Measurements from ENCODE around the gene ST3GAL2.
A peak's percentile ranks its signal among the peaks of the same experiment; 100 is the strongest.

ST3GAL2 gene

DNA sequence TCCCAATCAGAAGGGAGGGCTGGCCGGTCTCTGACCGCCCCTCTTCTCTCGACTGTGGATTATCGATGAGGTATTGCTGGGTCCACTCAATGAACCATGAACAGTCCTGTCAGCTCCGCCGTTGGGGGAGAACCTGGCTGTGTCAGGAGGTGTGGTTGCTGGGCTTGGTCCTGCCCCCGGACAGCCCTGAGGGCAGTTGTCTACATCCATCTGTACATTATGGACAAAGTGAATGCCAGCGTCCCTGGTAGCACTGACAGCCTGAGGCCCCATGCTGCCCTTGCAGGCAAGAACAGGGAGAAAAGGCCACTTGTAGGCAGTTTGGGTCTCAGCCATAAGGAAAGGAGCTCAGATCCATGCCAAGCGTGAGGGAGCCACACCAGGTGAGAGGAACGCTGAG lies 38.9 kb downstream of the ST3GAL2 start:
- H3K4me3 ChIP-seq (ENCODE audit: control insufficient read depth, low read depth, low read length) = no peak overlapping the region
- TF ChIP-seq, protein P1, sequence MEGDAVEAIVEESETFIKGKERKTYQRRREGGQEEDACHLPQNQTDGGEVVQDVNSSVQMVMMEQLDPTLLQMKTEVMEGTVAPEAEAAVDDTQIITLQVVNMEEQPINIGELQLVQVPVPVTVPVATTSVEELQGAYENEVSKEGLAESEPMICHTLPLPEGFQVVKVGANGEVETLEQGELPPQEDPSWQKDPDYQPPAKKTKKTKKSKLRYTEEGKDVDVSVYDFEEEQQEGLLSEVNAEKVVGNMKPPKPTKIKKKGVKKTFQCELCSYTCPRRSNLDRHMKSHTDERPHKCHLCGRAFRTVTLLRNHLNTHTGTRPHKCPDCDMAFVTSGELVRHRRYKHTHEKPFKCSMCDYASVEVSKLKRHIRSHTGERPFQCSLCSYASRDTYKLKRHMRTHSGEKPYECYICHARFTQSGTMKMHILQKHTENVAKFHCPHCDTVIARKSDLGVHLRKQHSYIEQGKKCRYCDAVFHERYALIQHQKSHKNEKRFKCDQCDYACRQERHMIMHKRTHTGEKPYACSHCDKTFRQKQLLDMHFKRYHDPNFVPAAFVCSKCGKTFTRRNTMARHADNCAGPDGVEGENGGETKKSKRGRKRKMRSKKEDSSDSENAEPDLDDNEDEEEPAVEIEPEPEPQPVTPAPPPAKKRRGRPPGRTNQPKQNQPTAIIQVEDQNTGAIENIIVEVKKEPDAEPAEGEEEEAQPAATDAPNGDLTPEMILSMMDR (conservative IDR thresholded peaks at IDR 0.05; ENCODE audit: control insufficient read depth, insufficient read depth, low read depth, low read length) = no peak
- no peak for DNase-seq (ENCODE audit: low read depth)

DNA sequence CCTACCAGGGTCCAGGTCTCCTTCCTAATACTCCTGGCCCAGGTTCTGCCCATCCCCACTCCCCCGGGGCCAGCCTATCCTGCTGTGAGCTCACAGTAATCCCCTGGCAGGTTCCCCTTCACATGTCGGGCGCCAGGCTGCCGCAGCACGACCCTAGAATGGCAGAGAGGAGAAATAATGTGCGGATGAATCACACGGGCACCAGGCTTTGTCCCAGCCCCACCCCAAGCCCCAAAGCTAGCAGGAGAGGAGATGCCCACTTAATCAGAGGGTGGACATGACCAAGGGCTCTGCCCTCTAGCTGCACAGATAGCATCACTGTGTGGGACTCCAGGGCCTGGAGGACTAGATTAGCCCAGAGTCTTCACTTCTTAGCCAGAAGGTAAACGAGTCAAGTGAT lies 39.5 kb downstream of the ST3GAL2 start:
- TF ChIP-seq, protein P1 (conservative IDR thresholded peaks at IDR 0.05; ENCODE audit: control insufficient read depth, insufficient read depth, low read depth, low read length) = no peak
- no peak overlapping the region for H3K4me3 ChIP-seq (ENCODE audit: control insufficient read depth, low read depth, low read length)
- DNase-seq (ENCODE audit: low read depth) = no peak

DNA sequence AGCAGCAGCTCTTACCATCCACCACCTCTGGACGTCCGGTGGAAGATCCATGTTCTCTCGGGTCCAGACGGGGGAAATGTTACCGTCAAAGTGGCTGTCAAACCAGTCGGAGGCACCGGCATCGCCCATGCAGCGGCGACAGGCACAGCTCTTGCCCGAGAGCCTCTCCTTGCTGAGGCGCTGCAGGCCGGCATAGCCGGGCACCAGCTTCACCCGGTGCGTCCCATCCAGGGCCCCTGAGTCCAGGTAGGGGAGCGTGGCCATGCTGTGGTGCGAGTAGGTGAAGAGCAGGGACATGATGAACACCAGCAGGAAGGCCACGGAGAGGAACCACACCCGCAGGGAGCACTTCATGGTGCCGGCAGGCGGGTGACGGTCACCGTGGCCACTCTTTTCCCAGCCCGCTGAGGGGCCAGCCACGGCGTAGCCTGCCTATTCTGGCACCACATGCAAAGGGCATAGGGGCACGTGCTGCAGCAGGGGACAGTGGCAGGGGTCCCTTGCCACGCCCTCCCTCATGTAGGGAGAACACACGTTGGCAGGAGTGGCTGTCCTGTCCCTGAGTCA lies 40.6 kb downstream of the ST3GAL2 start:
- TF ChIP-seq, protein P1 (conservative IDR thresholded peaks at IDR 0.05; ENCODE audit: control insufficient read depth, insufficient read depth, low read depth, low read length) = no peak
- DNase-seq (ENCODE audit: low read depth) = no peak
- H3K4me3 ChIP-seq (ENCODE audit: control insufficient read depth, low read depth, low read length) = no peak overlapping the region

DNA sequence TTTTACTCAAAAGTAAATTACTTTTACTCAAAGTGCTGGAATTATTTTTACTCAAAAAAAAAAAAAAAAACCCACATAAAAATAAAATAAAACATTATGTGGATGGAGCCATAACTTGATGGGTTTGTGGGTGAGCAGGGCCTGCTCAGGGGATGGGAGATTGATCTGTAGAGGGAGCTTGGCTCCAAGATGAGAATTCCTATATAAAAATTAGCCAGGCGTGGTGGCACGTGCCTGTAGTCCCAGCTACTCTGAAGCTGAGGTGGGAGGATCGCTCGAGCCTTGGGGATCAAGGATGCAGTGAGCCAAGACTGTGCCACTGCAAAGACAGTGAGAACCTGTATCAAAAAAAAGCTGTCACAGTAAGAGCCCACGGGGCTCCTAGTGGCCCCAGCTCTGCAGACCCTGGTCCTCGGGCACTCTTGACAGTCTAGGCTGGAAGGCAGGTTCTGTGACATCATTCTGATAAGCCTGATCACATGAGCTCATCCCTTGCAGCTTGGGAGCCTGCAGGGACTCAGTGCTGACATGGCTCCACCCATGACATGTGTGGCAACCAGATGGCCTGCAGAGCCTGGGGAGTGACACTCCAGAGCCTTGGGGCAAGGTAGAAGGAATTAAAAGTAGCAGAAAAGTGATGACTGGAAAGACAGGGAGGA lies 42.5 kb downstream of the ST3GAL2 start:
- no peak overlapping the region for H3K4me3 ChIP-seq (ENCODE audit: control insufficient read depth, low read depth, low read length)
- TF ChIP-seq, protein P1 (conservative IDR thresholded peaks at IDR 0.05; ENCODE audit: control insufficient read depth, insufficient read depth, low read depth, low read length) = no peak
- DNase-seq (ENCODE audit: low read depth) = peak; percentile 36

DNA sequence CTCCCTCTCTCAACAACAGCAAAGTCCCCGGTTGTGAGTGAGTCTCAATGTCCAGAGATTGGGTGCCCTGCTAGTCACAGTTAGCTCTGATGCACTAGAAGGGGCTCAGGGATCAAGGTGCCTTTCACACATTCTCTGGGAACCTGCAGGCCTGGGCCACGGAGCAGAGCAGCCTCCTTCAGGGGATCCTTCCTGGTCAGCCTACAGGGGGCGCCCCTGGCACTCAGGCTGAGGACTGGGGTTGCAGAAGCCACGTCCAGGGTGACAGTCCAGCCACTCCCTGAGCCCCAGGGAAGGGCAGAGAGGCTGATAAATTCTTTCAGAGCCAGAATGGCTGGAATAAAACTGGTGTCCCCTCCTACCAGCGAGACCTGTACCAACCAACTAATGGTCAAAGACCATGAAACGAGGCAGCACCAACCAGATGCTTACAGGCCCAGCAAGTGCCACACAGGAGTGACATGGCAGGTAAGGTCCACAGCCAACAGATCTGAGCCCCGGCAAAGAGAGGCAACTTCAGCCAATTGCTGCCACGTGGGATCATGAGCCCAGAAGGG lies 43.5 kb downstream of the ST3GAL2 start:
- TF ChIP-seq, protein P1 (conservative IDR thresholded peaks at IDR 0.05; ENCODE audit: control insufficient read depth, insufficient read depth, low read depth, low read length) = peak; percentile 69
- DNase-seq (ENCODE audit: low read depth) = peak; percentile 43

DNA sequence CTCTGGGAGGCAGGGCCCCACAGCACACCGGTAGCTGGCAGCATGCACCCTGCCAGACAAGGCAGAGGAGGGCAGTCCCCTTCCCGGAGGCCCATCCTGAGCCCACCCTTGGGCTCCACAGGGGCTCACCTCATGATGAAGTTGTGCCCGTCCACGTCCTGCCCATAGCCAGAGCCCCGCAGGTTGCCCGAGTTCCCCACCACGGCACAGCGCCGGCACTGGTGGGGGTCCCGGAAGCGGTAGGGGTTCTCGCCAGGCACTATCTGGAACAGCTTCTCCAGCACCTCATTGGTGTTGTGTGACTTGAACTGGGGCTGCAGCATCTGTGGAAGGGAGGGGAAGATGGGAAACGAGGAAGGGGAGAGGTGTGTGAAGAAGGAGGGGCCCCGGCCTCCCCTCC lies 44.0 kb downstream of the ST3GAL2 start:
- no peak overlapping the region for H3K4me3 ChIP-seq (ENCODE audit: control insufficient read depth, low read depth, low read length)
- TF ChIP-seq, protein P1 (conservative IDR thresholded peaks at IDR 0.05; ENCODE audit: control insufficient read depth, insufficient read depth, low read depth, low read length) = no peak
- DNase-seq (ENCODE audit: low read depth) = no peak

More for the DNA sequence above, 43.5 kb downstream of the ST3GAL2 start:
- H3K4me3 ChIP-seq (ENCODE audit: control insufficient read depth, low read depth, low read length) = no peak overlapping the region

Measured in fibroblast of mammary gland (primary cell).